Hindlimb muscle (tissue), 1 donor: ENCODE results near the gene NCKAP5. TPM values are rescaled to one million over a fixed set of nuclear protein-coding genes. Genes with fewer than 3 reads are reported as not detected.

ENCODE experiments used
- DNase-seq: peaks from one replicate; pipeline ENCODE4 v3.0.0-alpha.2; 2013
- polyA plus RNA-seq: library from polyadenylated mRNA; unstranded; fragments of 120-200 nt; gene quantifications from one replicate; pipeline ENCODE4 v1.2.1, GENCODE V29; 2013; ENCODE audit not compliant: insufficient read length

The NCKAP5 gene
- polyA plus RNA-seq, 1 donor: 4.7 TPM

DNA sequence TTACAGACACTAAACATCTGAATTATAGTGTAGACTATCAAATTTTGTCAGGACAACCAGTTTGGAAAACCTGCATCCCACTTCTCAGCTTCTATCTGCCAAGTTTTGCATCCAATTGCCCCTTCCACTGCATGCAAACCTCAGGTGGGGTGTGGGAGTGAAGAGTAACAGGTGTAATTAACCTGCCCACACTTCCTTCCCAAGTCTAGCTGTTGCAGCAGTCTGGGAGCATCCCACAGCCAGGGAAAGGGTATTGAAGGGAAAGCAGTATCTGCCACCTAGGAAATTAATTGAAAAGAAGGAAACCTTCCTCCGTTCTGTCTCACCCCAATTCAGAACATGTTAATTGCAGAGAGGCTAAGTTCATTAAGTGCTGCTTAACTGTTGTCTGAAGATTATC is 189.9 kb downstream of the NCKAP5 start:
- no peak for DNase-seq

DNA sequence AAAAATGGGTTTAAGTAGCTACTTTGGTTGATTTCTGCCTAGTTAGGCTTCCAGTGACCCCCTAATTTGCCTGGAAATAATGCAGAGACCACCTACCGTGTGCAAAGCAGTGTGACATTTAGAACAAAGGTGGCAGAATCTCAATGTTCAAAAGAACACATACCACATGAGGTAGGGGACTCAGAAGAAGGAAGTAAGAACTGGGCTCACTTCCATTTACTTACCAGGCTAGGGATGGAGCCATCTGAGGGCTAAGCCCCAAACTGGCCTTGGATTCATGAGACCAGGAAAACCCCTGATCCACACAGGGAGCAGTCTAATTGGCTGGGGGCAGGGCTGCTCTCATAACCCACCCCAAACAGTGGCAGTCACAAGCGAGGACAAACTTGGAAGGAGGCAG is 190.7 kb downstream of the NCKAP5 start:
- no peak for DNase-seq

DNA sequence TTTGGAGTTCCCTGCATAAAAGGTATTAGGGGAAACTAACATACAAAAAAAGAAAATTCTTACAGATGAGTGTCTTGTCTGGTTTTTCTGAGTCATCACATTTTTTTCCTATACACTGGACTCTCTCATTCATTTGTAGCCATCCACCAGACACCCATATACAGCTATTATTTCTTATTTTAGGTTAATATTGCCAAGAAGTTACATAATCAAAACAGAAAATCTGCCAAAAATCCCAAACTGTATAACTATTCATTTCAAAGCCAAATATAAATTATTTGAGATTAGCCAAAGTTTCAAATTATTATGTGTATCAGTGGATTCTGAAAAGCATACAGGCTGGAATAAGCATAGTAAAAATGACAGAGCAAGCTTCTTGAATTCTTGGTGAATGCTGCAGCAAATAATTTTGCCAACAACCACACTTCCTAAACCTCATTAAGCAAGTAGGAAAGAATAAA is 191.2 kb downstream of the NCKAP5 start:
- DNase-seq: peak; percentile 43

DNA sequence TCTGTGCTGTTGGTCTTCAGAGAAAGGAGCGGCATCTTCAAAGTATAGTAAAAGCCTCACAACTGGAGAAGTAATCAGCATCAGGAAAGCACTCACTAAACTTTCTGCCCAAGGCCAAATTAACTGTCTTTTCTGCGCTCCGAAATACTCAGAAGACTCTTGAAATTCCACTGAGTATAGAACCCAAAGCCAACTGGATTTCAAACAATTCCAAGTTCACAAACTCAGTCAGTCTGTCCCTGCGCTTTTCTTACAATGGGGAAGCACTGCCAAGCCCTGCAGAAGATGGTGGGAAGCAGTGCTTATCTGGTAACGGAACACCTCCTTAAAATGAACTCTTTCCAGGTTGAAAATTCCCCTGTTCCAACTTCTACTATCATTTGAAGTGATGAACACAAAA is 193.5 kb downstream of the NCKAP5 start:
- DNase-seq: peak; percentile 15

DNA sequence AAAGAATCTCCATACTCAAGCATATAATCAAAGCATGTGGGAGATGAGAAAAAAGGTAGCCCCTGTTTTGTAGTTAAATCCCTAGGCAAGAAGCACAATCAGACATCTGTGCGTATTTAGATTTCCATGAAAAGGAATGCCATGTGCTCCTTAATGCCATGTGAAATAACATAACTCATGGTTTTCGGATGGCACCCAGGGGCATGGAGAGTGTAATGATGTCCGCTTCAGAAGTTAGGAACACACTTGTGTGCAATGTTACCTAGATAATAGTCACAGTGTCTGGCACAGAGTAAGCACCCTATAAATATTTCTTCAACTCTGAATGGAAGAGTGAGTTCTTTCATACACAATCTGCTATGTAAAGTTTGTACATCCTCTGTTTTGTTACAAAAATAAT is 197.0 kb downstream of the NCKAP5 start:
- DNase-seq: no peak

DNA sequence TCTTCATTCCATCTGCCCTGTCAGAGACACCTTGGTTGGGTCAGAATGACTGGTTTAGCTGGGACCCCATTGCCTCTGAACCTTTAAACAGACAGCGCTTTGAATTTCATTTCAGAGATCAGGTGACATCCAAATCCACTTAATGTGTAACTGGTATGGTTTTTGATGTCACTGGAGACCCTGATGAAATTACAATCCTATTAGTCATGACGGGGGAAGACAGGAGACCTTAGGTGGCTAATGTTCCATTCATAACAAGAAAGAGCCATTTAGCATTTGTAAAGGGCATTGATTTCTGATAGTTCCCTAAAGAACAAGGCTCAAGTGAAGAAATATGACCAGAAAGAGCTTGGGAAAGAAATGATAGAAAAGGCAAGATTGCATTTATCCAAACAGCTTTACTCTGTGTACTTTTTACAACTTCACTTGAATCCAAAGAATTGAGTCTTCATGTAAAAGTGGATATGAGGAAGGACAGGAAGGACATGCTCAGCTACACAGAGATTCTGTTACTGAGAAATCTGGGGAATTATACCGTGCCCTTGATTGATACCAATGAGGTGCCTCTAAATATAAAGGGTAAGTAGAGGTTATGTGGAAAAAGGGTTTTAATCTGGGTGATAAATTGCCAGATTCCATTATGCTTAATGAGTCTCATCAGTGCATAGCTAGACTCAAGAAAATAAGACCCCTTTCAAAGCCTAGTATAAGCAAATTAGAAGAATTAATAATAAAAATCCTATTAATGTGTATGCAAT is 198.2 kb downstream of the NCKAP5 start:
- DNase-seq: no peak

DNA sequence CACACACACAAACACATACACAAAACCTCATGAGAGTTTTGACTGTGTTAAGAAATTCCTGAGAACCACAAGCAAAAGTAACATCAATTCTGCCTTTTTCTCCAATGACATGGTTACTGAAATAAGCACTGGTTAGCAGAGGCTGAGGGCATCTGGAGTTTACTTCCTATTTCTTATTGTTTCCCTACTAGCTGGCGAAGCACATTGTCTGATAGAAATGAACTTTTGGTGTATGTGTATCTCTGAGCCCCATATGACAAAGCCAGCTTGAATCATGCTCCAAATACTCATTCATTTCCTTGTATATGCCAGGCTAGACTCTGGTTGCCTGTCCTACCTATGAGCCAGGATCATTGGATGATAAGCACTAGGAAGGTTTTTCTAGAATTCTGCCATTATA is 203.1 kb downstream of the NCKAP5 start:
- no peak for DNase-seq

DNA sequence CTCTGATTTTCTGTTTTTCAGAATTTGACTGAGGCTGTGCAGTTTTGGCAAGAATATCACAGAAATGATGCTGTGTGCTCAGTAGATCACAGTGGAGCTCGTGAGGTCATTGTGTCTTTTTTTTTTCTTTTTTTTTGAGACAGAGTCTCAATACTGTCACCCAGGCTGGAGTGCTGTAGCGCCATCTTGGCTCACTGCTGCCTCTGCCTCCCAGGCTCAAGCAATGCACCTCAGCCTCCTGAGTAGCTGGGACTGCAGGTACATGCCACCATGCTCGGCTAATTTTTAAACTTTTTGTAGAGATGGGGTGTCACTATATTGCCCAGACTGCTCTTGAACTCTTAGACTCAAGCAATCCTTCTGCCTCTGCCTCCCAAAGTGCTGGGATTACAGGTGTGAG is 203.6 kb downstream of the NCKAP5 start:
- no peak for DNase-seq

DNA sequence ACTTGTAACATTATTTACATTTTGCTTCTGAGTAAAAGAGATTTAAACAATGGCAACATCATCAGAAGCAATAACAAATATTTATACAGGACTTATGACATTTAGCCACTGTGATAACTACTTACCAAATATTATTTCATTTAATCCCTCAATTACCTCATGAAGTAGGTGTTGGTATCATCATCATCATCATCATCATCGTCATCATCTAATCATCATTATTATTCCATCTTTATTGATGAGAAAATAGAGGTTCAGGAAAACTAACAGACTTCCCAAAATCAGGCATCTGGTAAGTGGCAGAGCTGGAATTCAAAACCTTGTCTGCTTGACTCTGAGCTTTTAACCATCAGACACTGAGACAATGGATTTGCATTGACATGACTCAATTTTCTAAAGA is 204.4 kb downstream of the NCKAP5 start:
- DNase-seq: no peak

DNA sequence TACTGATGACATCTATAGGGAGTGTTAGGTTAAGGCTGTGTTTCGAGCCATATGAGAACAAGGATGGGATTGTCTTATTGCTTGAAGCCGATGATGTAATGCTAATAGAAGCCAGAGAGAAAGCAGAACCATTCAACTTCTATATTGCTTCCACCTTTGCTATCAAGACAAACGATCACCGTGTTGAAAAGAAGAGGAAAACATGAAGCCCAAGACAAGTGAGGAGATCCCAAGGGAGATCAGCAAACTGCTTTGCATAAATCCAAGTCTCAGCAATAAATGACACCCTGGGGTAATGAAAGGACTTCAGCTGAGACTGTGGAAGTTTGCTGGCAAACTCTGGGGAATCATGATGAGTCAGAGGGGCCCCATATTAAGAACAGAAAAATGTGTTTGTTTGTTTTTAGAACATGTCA is 206.2 kb downstream of the NCKAP5 start:
- DNase-seq: peak; percentile 38

DNA sequence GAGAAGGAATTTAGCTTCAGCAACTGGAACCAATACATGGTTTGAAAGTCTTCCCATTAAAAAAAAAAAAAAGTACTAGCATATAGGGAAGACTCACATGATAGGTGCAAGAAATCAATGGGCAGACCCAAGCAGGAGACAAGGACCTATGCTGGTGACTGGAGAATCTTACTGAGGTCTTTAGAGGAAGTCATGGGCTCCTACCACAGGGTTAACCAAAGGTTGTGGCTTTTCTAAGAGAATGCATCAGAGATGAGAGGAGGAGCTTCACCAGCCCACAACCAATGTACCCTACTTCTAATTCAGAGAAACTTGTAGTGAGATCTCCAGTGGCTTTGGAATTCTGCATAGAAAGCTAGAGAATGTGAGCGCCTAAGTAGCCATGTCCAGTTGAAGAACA is 207.4 kb downstream of the NCKAP5 start:
- no peak for DNase-seq

DNA sequence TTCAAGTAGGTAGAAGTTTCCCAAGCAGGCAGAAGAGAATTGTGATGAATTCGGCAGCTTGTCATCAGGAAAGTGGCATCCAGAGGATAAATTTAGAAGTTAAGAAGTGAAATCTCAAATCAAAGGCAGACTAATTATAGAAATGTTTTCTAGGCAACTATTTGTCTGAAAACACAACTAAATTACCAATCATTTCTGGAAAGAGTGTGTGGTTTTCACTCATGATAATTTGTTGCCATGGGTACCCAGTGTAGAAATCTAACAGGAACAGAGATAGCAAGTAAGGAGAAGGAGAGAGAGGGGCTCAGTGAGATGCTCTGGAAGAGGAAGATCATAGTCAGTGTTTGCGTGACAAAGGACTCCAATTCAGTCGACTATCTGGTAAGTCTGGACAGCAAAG is 208.1 kb downstream of the NCKAP5 start:
- no peak for DNase-seq

DNA sequence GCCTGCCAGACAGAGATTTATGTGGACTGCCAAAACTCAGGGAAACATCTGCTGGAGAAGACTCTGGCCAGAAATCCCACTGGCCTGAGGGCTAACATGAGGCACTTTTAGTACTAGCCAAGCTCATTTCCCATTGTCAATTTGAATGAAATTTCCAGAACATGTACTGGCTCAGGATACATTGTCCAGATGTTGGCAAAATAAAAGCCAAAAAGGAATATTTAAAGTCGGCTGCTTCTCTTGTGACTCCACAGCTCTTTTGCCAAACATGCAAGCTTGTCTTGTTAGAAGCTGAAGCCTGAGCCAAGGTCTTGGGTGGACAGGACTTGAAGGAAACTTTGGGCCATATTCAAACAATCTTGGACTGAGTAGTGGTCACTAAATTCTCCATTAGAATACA is 215.5 kb downstream of the NCKAP5 start:
- DNase-seq: peak; percentile 69

DNA sequence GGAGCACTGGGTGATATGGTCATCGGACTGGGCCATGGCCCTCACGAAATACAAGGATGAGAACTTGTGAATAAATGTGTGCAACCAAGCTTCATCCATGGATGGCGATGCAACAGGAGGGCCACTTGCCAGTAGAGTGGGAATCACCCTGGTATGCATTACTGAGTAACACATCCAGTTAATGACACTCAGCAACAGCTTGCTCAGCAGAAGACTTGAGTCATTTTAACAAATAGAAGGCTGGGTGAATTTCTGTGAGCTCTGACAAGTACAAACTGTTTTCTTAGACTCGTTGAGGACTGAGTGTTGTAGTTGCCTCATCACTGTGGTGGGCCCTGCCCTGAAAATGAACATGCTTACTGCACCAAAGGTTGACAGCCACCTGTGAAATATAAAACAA is 221.6 kb downstream of the NCKAP5 start:
- DNase-seq: no peak

DNA sequence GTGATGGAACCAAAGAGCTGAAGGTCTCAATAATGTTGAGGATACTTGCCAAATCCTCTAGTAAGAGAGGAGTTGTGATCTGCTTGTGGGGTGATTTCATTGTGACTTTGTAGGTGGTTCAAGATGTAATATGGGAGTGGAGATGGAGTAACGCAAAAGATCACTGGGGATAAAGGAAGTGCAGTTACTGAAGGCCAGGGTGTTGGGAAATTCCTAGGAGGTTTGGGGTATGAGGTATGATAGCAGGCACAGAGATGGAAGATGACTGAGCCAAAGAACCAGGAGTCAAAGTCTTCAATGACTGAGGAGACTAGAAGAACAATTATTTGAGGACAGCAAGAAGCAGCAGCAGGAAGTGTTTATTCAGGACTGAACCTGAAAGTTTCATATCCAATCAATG is 222.6 kb downstream of the NCKAP5 start:
- no peak for DNase-seq

DNA sequence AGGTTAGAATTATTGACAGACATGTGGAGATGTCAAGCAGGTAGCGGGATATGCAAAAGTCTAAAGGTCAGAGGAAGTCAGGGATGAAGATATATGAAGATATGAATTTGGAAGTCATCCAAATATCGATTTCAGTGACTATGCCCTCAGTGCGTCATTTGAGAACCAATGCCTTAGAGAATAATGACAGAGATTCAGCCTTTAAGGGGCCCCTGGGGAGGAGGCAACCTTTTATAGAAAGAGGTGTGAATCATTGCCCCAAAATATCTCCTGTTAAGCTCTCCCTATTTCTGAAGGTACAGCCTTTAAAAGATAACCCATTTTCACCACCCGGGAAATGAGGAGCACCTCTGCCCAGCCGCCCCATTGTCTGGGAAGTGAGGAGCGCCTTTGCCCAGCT is 223.4 kb downstream of the NCKAP5 start:
- no peak for DNase-seq

DNA sequence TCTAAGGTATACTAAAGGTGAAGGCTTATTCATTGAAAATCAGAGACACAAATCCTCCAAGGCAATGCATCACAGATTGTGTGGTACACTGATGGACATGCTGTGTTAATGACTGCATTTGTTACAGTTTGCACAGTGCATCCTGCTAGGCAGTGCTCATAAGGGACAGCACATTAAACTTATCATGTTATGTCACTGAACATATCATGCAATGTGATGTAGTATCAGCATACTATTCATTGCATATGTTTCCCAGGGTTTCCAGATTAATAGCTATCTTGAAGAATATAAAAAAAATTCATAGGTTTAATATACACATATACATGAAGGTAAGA is 225.3 kb downstream of the NCKAP5 start:
- DNase-seq: no peak

DNA sequence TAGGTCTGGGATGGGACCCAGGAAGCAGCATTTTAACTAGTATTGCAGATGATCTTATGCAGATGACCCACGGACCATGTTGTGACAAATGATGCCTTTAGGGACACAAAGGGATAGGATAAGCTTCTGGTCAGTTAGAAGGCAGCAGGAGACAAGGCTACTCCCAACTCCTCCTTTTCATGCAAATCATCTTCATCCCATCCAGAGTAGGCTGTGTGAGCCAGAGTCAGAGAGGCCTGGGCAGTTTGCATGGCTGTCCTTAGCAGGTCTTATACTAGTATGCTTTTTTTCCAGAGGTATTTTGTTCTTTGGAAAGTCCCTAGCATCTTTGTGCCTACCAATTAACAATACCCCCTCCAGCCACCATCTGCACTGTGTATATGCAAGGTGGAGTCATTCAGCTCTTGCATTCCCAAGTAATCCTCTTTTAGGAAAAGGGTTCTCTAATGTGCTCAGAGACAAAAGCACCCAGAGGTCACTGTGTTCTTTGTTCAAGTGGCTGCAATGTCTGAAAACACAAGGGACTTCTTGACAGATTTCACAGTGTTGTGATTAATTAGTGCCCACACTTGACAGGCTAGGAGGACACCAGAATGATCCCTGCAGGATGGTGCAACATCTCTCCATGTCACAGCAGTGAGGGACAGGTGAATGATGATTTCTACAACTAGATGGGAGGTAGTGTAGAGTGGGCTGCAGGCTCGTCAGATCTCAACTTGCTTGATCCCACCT is 225.8 kb downstream of the NCKAP5 start:
- DNase-seq: no peak

DNA sequence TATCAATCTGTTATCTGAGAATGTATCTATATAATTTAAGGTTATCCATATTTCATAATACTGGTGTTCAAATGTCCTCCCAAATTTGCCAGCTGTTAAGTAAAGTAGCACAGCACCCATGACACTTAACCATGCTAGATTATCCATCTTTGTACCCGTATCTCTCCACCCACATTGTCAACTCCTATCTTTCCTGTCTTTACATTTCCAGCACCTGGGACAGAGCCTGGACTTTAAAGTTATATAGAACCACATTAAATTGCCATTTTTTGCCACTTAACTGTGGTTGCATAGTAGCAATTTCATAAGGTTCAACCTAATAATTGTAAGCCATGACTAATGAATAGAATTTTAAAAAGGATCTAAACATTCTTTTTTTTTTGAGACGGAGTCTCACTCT is 226.7 kb downstream of the NCKAP5 start:
- no peak for DNase-seq

DNA sequence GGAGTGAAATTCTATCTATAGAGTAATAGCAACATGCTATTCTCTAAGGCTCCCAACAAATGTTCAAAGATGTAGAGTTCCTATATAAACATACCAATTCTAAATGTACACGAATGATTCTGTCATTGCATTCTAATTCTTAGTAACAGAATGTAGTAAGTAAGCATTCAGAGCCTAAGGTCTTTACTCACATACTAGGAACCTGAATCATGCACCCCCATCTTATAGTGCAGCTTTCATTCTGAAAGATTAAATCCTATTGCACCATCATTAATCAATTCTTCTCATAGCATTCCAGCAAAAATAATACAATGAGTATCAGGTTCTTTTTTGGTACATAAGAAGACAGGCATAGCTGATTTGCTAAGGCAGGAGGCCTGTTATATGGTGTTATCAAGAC is 230.0 kb downstream of the NCKAP5 start:
- DNase-seq: no peak

DNA sequence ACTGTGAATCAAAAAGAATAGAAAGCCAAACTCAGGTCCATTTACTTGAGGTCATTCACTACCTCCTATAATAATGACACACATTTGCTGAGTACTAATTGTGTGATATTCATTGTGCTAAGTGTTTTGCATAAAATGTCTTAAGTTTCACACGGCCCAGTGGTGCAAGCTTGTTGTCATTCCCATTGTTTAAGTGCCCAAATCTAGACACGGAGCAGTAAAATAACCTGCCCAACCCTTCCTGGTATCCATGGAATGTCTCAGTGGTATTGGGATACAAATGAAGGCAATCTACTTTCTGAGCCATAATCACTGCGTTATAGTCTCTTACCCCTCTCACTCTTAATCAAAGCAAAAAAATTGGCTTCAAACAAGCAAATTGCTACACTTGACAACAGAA is 233.3 kb downstream of the NCKAP5 start:
- DNase-seq: no peak

DNA sequence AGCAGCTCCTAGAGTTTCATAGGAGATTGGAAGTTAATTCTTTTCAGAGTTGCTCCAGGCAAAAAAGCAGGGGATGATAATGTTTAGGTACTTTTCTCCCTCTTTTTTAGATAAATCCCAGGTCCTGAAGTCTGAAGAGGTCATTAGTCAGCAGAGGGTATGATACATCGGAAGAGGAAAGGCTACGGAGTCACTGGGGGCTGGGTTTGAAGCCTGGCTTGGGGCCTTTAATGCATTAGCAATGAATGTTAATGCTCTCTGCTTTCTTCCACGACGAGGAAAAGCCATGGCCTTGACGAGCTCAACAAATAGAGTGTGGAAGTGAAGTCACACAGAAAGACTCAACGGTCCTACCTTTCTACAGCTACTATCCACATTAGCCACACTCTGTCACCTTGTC is 235.1 kb downstream of the NCKAP5 start:
- no peak for DNase-seq

DNA sequence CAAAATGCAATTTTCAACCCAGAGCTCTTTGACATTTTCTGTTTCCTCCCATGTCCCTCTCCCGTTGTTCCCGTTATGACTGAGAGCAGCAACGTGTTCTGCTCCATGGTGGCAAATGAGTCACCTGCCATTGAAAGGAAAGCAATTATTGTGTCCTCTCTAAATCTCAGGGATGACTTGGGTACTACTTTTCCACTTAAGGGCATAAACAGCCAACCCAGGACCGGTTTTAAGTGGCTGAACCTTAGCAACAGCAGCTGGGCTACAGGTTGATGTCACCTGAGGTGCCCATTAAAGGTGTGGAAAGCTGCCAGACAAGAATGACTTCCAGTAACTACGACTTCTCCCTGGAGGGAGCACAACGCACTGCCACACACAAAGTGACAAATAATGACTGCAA is 236.8 kb downstream of the NCKAP5 start:
- no peak for DNase-seq

DNA sequence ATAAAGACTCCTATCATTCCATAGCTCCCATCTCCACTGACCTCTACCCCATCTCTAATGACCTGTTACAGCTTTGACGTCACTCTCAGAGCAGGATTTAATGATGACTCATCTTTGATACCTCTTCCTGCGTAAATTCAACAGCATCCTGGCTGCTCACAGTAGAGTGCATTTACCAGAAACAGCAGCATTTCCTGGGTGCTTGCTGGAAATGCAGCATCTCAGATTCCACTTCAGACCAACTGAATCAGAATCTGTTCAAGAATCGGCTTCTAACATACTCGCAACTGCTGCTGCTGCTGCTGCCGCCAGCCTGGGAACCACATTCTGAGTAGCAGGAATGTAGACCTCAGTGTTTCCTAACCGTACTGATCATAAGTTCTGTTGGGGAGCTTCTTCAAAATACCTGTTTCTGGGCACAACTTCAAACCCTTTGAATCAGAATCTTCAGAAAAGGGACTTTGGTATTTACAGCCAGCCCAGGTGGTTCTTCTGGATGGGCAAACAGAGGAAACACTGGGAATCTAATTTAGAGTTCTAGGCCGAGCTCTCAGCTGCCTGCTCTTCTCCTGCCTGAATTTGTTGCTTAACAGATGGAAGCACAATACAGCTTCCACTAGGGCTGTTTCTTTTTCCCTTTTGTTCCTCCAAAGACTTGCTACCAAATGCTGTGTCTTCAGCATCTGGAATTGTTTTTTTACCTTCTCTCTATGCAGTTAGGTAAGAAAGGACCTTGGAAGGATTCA is 241.4 kb downstream of the NCKAP5 start:
- no peak for DNase-seq
